HAP-1 (cell line): ENCODE data around the gene IGSF9B.

ENCODE experiments used
- DNase-seq, 2 experiments: peaks; one replicate each; pipeline ENCODE4 v3.0.0-alpha.2; 2016 to 2020; ENCODE audit warnings: low spot score in 2 of 2
- H3K27me3 ChIP-seq: fragments of 250-450 bp; sonication (Bioruptor Pico); 2 replicates; pipeline ENCODE4 v1.5.1; 2020; ENCODE audit warnings: low read depth, mild to moderate bottlenecking, moderate library complexity
- H3K36me3 ChIP-seq: fragments of 250-450 bp; sonication (Bioruptor Pico); replicated peaks from 2 replicates; pipeline ENCODE4 v1.5.1; 2020; ENCODE audit warnings: mild to moderate bottlenecking
- H3K4me1 ChIP-seq: fragments of 250-450 bp; sonication (Bioruptor Pico); 2 replicates; pipeline ENCODE4 v1.5.1; 2020; ENCODE audit warnings: mild to moderate bottlenecking
- H3K4me3 ChIP-seq: fragments of 250-450 bp; sonication (Bioruptor Pico); 2 replicates; pipeline ENCODE4 v1.5.1; 2020; ENCODE audit warnings: mild to moderate bottlenecking, moderate library complexity
- H3K9me3 ChIP-seq: fragments of 250-450 bp; sonication (Bioruptor Pico); 2 replicates; pipeline ENCODE4 v1.5.1; 2020; ENCODE audit warnings: mild to moderate bottlenecking, moderate library complexity
- in situ Hi-C: fragments of 300-500 bp; cut with MboI; formaldehyde crosslinking; loops from 3 replicates; pipeline ENCODE4 v1.14.3; 2020; ENCODE audit warnings: low sequenced_read_pairs, inconsistent platforms, mixed read lengths

The IGSF9B gene

DNA sequence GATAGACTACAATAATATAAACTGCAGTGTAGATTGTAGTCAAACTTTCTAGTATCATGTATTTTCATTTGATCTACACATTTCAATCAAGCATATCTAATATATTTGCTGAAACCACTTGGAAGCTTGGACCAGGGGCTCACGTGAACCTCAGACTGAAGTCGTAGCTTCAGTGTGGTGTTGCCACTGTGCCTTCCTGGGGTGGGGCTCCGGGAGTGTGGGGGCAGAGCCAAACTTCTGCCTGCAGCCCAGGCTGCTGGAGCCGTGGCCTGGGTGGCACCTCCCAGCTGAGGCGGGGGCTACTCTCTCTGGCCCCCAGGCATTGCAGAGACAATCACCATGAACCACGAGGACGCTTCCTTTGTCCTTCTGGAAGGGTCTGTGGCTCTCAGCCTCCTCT is 36.3 kb upstream of the IGSF9B start:
- no peak for DNase-seq
- H3K4me3 ChIP-seq, result no peak overlapping the region
- no peaks in the 10 kb centered on the region for H3K36me3 ChIP-seq
- no peaks in the 10 kb centered on the region for H3K9me3 ChIP-seq
- in situ Hi-C loops, result no loop called here
- H3K27me3 ChIP-seq, result peaks cover 9% of the 10 kb centered on the region; the same call in 1 of the 2 replicates
- no peaks in the 10 kb centered on the region for H3K4me1 ChIP-seq

DNA sequence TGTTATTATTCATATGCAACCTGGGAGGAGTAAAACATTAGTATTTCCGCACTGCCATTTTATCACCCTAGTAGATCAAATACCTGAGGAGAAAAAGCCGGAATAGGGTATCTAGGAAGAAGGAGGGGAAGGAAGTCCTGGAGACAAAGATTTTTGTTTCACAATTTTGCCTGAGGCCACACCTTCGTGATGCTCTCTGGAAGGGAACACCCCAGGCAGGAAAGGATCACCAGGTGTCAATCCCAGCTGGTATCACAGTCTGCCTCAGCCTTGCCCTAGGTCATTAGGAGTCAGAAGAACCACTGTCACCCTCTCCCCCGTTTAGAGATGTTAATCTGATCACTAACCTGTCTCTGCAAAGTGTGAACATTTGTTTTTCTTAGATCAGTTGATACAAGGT is 35.4 kb upstream of the IGSF9B start:
- Histone ChIP-seq H3K9me3 (no peaks in the 10 kb centered on the region), H3K27me3 (peaks cover 9% of the 10 kb centered on the region; the same call in 1 of the 2 replicates), H3K4me3 (no peak overlapping the region), H3K4me1 (no peaks in the 10 kb centered on the region), H3K36me3 (no peaks in the 10 kb centered on the region)
- in situ Hi-C loops, result no loop called here
- DNase-seq, result no peak

DNA sequence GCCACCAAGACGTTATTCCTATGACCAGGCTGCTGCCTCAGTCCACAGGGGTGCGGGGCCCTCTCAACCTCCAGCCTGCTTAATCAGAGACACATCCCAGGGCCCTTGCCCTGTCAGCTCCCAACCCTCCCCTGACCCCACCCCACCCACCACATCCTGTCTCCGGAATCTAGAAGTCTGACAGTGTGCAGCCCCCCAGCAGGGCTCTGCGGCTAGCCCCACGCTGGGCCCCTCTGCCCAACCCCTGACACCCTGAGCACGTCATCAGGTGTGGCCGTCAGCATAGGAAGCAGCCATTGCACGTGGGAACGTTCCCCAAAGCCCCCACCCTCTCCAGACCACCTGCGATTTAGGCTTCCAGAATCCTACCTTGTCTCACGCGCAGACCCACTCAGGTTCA is 34.3 kb upstream of the IGSF9B start:
- in situ Hi-C loops, result no loop called here
- no peak for DNase-seq
- Histone ChIP-seq H3K4me1 (no peaks in the 10 kb centered on the region), H3K27me3 (peaks cover 16% of the 10 kb centered on the region), H3K4me3 (no peak overlapping the region), H3K36me3 (no peaks in the 10 kb centered on the region), H3K9me3 (no peaks in the 10 kb centered on the region)

DNA sequence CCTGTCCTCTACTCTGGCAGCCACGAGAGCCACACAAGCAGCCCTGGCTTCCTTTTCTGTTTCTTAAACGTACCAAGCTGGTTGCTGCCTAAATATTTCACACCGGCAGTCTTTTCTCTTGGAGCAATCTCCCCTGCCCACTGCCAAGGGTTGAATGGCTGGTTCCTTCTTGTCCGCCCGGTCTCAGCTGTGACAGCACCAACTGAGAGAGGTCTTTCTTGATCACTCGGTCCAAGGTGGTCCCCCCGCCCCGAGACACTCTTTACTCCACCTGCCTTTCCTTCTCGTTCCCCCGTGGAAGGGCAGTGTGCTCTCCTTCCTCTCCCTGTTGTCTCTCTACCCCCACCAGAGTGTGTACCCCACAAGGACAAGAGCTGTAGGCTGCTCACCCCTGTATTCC is 33.7 kb upstream of the IGSF9B start:
- Histone ChIP-seq H3K9me3 (no peaks in the 10 kb centered on the region), H3K36me3 (no peaks in the 10 kb centered on the region)

DNA sequence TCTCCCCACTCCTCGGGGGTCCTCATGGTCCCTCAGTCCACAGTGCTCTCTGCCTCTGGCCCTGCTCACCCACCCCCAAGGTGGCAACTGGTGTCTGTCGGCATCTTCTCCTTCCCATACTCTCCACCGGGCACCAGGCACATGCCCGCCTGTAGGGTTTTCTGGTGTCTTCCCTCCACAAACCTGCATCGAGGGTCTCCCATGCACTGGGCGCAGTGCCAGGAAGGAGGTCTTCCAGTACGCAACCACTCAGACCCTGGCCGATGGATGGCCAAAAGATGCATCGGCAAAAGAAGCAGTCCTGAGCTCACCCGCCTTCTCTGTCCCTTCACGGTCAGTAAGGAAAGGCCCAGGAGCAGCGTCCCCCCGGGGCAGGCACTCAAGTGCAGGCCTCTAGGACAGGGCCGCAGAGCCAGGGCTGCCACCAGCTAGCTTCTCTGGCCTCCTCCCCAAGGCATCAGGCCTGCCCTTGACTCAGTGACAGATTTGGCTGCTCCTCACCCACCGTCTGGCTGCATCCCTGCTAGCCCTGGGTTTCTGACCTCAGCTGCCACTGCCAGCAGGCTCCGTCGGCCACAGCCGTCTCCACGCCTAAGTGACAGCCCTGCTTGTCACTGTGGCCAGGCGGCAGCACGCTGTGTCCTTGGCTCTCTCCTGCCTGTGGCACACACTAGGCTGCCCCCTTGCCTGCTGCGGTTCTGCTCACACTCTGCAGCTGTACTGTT is 32.1 kb upstream of the IGSF9B start:
- Histone ChIP-seq H3K27me3 (peaks cover 31% of the 10 kb centered on the region), H3K9me3 (no peaks in the 10 kb centered on the region), H3K4me3 (no peak overlapping the region), H3K4me1 (no peaks in the 10 kb centered on the region), H3K36me3 (no peaks in the 10 kb centered on the region)
- no peak for DNase-seq
- in situ Hi-C loops, result no loop called here

More for the DNA sequence above, 33.7 kb upstream of the IGSF9B start:
- H3K4me1 ChIP-seq, result no peaks in the 10 kb centered on the region
- no peak for DNase-seq
- H3K4me3 ChIP-seq, result no peak overlapping the region
- in situ Hi-C loops, result no loop called here
- peaks cover 22% of the 10 kb centered on the region for H3K27me3 ChIP-seq

DNA sequence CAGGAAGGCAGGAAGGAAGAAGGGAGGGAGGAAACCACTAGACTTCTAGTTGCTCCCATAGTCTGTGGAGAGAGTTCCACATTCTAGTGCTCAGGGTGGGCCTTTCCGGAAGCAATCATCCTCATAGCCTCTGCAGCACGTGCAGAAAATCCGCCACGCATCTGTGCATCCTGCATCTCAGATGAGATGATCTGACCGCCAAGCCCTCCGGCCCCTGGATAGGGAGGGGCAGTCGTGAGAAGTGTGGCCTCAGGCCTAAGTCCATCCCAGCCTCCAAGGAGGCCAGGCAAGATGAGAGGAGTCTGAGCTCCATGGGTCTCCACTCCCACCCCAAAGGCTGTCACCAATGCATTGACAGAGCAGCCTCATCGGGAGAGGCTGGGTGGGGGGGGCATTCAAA is 30.4 kb upstream of the IGSF9B start:
- in situ Hi-C loops, result no loop called here
- no peaks in the 10 kb centered on the region for H3K4me1 ChIP-seq
- H3K36me3 ChIP-seq, result no peaks in the 10 kb centered on the region
- no peaks in the 10 kb centered on the region for H3K9me3 ChIP-seq
- H3K27me3 ChIP-seq, result peaks cover 34% of the 10 kb centered on the region
- DNase-seq, result no peak
- H3K4me3 ChIP-seq, result no peak overlapping the region

DNA sequence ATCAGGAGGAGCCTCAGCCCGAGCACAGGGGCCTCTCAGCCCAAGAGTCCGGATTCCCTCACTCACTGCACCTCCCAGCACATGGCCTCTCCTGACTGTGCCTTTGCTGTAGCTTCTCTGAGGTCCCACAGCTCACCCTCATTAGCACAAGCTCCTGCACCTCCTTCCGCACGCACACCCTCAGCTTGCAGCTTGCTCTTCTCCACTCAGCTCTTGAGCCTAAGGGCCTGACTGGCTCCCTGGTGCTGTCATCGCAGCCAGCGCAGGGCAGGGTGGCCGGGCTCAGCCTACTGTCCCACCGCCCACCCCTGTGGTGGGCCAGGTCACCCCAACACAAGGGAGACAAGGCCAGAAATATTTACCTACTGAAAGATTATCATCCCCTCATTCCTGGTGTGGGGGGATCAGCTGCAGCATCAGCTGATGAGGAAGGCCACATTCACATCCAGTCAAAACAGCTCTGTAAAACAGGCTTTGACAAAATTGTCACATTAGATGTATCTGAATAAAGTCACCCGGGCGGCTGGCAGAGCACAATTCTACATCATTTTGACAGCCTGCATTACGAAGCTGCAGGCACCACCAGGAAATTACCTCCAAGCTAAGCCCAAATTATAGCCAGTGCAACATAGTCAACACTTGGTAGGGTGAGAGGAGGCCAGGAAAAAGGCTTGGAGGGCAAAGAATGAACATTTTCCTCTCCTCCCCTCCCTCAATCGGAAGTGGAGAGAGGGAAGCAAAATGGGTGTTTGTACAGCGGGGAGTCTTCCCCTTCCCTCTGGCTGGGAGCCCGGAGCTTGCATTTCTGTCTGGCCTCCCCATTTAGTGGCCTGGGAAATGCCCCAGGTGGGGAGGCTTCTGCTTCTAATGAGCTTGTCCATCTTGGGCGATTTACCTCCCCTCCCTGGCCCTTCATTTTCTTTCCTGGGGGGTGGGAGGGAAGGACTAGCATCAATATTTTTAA is 29.5 kb upstream of the IGSF9B start:
- Histone ChIP-seq H3K9me3 (no peaks in the 10 kb centered on the region), H3K4me1 (no peaks in the 10 kb centered on the region), H3K27me3 (peaks cover 30% of the 10 kb centered on the region), H3K4me3 (no peak overlapping the region), H3K36me3 (no peaks in the 10 kb centered on the region)
- in situ Hi-C loops, result no loop called here
- no peak for DNase-seq

DNA sequence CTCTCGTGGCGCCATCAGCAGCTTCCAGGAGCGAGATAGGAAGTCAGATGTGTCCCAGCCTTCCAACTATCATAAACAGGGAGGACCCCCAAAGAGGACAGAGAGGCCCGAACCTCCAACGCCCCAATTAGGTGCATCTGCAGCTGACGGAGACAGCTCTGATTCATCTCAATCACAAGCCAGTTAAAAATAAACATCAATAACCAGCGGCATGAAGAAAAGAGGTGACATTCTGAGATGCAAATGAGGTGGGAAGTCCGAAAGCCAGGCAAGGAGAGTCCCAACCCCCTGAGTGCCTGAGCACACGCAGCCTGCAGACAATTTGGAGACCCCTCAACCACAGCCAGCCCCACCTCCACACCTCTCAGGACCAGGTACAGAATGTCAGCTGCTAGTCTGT is 28.1 kb upstream of the IGSF9B start:
- Histone ChIP-seq H3K27me3 (peaks cover 31% of the 10 kb centered on the region), H3K4me3 (no peak overlapping the region), H3K4me1 (no peaks in the 10 kb centered on the region), H3K36me3 (no peaks in the 10 kb centered on the region), H3K9me3 (no peaks in the 10 kb centered on the region)
- in situ Hi-C loops, result no loop called here
- no peak for DNase-seq

DNA sequence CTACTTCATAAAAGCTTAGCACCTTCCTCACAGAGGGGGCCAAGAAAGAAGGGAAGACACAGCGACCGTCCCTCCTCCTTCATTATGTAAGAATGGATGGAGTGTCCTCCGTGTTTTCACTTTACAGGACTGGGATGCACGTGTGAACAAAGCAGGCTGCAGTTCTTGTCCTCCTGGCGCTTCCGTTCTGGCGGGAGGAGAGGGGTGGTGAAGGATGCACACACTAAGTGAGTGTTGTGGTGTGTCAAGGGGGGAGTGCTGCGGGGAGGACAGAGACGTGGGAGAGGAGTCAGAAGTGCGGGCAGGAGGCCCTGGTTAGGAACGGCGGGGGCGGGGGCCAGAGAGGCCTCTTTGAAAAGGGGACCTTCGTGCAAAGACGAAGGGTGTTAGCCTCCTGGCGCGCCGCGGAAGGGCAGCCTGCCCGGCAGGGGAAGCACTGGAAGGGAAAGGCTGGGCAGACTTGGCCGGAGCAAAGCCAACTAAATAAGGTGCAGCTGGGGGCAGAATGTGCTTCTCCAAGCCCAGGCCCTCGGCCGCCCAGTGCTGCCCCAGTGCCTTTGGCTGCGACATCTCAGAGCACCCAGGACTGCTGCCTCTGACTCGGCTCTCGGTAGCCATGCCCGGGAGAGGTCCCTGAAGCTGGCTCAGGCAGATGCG is 27.0 kb upstream of the IGSF9B start:
- Histone ChIP-seq H3K9me3 (no peaks in the 10 kb centered on the region), H3K4me1 (no peaks in the 10 kb centered on the region), H3K27me3 (peaks cover 31% of the 10 kb centered on the region), H3K4me3 (no peak overlapping the region), H3K36me3 (no peaks in the 10 kb centered on the region)
- no peak for DNase-seq
- in situ Hi-C loops, result no loop called here

DNA sequence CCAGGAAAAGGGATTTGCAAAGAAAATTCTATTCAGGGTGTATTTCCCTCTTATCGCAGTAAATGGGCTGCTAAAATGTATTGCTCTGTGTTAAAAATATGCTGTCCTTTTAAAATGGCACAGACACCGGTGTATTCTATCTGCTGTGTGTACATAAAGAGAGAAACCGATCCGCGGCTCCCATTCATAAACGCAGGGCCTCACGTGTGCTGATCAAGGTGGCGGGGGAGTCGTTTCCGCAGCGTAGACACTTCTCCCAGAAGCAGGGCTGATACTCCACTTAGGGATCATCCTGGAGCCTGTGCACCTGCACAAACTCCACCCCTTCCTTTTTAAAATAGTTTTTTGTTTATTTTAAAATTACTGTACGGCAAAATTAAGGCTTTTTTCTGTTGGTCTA is 26.1 kb upstream of the IGSF9B start:
- H3K4me1 ChIP-seq, result no peaks in the 10 kb centered on the region

DNA sequence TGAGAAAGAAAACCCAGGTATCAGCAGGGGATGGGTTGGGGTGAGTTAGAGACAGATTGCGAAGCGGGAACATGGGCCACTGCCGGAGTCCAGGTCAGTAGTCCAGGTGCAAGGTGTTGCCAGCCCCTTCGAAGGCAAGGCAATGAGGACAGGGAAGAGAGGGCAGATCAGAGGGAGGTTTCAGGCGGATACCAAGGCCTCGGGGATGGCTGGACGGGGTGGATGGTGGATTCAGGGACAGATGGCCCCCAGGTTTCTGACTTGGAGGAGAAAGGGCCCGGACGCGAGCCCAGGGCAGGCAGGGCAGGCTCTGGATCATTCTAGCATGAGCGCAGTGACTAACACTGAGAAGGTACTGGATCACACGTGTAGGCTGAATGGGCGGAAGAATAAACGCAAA is 25.4 kb upstream of the IGSF9B start:
- Histone ChIP-seq H3K4me1 (no peaks in the 10 kb centered on the region), H3K27me3 (peaks cover 33% of the 10 kb centered on the region), H3K36me3 (no peaks in the 10 kb centered on the region), H3K4me3 (no peak overlapping the region), H3K9me3 (no peaks in the 10 kb centered on the region)
- no peak for DNase-seq
- in situ Hi-C loops, result no loop called here

More for the DNA sequence above, 26.1 kb upstream of the IGSF9B start:
- in situ Hi-C loops, result no loop called here
- no peak for DNase-seq
- H3K4me3 ChIP-seq, result no peak overlapping the region
- no peaks in the 10 kb centered on the region for H3K36me3 ChIP-seq
- no peaks in the 10 kb centered on the region for H3K9me3 ChIP-seq
- peaks cover 33% of the 10 kb centered on the region for H3K27me3 ChIP-seq

DNA sequence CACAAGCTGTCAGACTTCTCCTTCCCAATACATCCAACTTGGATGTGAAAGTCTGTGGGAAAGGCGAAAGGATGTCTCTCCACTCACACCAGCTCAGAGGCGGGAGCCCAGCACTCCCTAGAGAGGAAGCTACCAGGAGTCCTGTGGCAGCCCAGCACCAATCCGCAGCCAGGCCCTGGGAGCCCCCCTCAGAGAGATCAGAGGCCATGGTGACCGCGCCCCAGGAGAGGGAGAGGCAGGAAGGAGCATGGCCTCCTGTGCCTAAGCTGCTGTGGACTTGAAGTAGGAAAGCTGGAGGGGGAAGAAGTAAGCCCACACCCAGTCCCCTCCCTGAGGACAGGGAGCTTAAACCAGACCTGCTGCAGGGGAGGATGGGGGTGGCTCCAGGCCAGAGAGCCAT is 24.4 kb upstream of the IGSF9B start:
- no peaks in the 10 kb centered on the region for H3K4me1 ChIP-seq
- H3K9me3 ChIP-seq, result no peaks in the 10 kb centered on the region
- no peak for DNase-seq
- H3K4me3 ChIP-seq, result no peak overlapping the region
- in situ Hi-C loops, result no loop called here
- peaks cover 27% of the 10 kb centered on the region; the same call in 1 of the 2 replicates for H3K27me3 ChIP-seq
- H3K36me3 ChIP-seq, result no peaks in the 10 kb centered on the region

DNA sequence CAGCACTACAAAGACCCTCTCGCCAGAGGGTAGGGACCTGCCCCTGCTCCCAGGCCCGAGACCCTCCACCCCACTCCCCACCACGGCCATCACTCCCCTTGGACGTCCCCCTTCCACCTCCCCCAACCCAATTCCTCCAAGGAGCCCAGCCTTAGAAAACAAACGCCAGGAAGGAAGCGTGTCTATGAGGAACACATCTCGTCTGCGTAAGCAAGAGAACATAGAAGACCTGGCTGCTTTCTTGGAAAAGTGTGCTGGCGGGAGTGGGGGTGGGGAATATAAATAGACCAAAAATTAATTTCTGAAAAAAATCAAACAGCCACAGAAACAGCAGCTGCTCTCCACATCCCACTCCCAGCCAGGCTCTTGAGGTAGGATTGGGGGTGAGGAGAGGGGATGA is 23.9 kb upstream of the IGSF9B start:
- in situ Hi-C loops, result no loop called here
- no peak overlapping the region for H3K4me3 ChIP-seq
- peaks cover 25% of the 10 kb centered on the region; the same call in 1 of the 2 replicates for H3K27me3 ChIP-seq

DNA sequence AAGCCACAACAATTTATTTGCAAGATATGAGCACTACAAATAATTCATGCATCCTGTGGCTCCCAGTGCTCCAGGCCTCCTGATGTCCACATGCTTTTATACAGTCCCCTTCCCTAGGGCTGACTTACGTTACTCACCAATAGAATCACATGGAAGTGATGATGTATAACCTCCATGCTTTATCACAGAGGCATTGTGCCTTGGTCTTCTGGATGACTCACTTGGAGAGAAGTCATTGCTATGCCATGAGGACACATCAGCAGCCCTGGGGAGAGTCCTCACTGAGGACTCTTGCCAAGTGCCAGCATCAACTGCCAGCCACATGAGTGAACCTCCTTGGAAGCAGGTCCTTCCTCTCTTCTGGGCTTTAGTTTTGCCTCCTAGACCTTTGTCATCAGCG is 22.0 kb upstream of the IGSF9B start:
- in situ Hi-C loops, result no loop called here
- Histone ChIP-seq H3K4me3 (no peak overlapping the region), H3K27me3 (peaks cover 21% of the 10 kb centered on the region), H3K9me3 (no peaks in the 10 kb centered on the region), H3K36me3 (no peaks in the 10 kb centered on the region), H3K4me1 (no peaks in the 10 kb centered on the region)
- no peak for DNase-seq

More for the DNA sequence above, 23.9 kb upstream of the IGSF9B start:
- no peaks in the 10 kb centered on the region for H3K9me3 ChIP-seq
- no peaks in the 10 kb centered on the region for H3K4me1 ChIP-seq
- H3K36me3 ChIP-seq, result no peaks in the 10 kb centered on the region
- no peak for DNase-seq
